HepG2 (cell line): ENCODE measurements around the gene TUT4. TPM values are rescaled to one million over a fixed set of nuclear protein-coding genes. Genes with fewer than 3 reads are reported as not detected.

Experiments used
- ATF7 ChIP-seq, 2 experiments: fragments of 450-650 bp in 1 of 2; sonication (generic) in 1 of 2; formaldehyde crosslinking in 1 of 2; IDR thresholded peaks; 2 replicates each; pipeline versions ENCODE4 v1.4.0 to v1.6.1; 2016 to 2020; ENCODE audit warnings: antibody characterized with exemption in 1 of 2, mild to moderate bottlenecking in 1 of 2, missing genetic modification reagents in 1 of 2
- CBX2 ChIP-seq, 2 experiments: fragments of 200-600 bp in 1 of 2; sonication (generic); formaldehyde crosslinking in 1 of 2; IDR thresholded peaks; 2 replicates each; pipeline versions ENCODE4 v1.7.0 to v1.8.1; 2018 to 2022; ENCODE audit warnings: low read depth in 2 of 2, low read length in 1 of 2, mild to moderate bottlenecking in 1 of 2, missing genetic modification reagents in 1 of 2
- GFI1 ChIP-seq: sonication (generic); formaldehyde crosslinking; IDR thresholded peaks from 2 replicates; pipeline ENCODE4 v1.5.0; 2020; ENCODE audit warnings: missing genetic modification reagents, mild to moderate bottlenecking, borderline replicate concordance
- HOXA5 ChIP-seq: sonication (generic); formaldehyde crosslinking; IDR thresholded peaks from 2 replicates; pipeline ENCODE4 v1.4.0; 2020; ENCODE audit warnings: missing genetic modification reagents
- MEIS1 ChIP-seq: sonication (generic); formaldehyde crosslinking; IDR thresholded peaks from 2 replicates; pipeline ENCODE4 v1.9.0; 2021; ENCODE audit warnings: mild to moderate bottlenecking, missing genetic modification reagents, moderate library complexity, borderline replicate concordance
- PAWR ChIP-seq: sonication (generic); formaldehyde crosslinking; IDR thresholded peaks from 2 replicates; pipeline ENCODE4 v1.4.0; 2020; ENCODE audit warnings: missing genetic modification reagents, mild to moderate bottlenecking, borderline replicate concordance
- PBX2 ChIP-seq: IDR thresholded peaks from 2 replicates; pipeline ENCODE4 v1.6.1; 2016; ENCODE audit warnings: control low read depth
- RCOR2 ChIP-seq: IDR thresholded peaks from 2 replicates; pipeline ENCODE4 v1.6.1; 2016; ENCODE audit warnings: missing biosample characterization, missing genetic modification reagents
- SRSF4 ChIP-seq: fragments of 200-400 bp; formaldehyde crosslinking; IDR thresholded peaks from one replicate; pipeline ENCODE4 v1.6.1; 2018; ENCODE audit warnings: mild to moderate bottlenecking, low read depth, low read length, moderate library complexity; ENCODE audit not compliant: poor library complexity, severe bottlenecking
- ZMYM4 ChIP-seq: sonication (generic); formaldehyde crosslinking; IDR thresholded peaks from 2 replicates; pipeline ENCODE4 v1.8.1; 2023; ENCODE audit warnings: mild to moderate bottlenecking, missing genetic modification reagents
- ZNF12 ChIP-seq: sonication (generic); formaldehyde crosslinking; IDR thresholded peaks from 2 replicates; pipeline ENCODE4 v1.5.0; 2020; ENCODE audit warnings: missing genetic modification reagents
- ZNF333 ChIP-seq: sonication (generic); formaldehyde crosslinking; IDR thresholded peaks from 2 replicates; pipeline ENCODE4 v1.4.0; 2020; ENCODE audit warnings: mild to moderate bottlenecking, missing genetic modification reagents, borderline replicate concordance
- ZNF557 ChIP-seq: sonication (generic); formaldehyde crosslinking; IDR thresholded peaks from 2 replicates; pipeline ENCODE4 v1.4.0; 2020; ENCODE audit warnings: missing genetic modification reagents
- ZNF607 ChIP-seq: sonication (generic); formaldehyde crosslinking; IDR thresholded peaks from 2 replicates; pipeline ENCODE4 v1.5.1; 2020; ENCODE audit warnings: missing genetic modification reagents, mild to moderate bottlenecking, borderline replicate concordance
- ZNF782 ChIP-seq: sonication (generic); formaldehyde crosslinking; IDR thresholded peaks from 2 replicates; pipeline ENCODE4 v1.4.0; 2020; ENCODE audit warnings: missing genetic modification reagents, mild to moderate bottlenecking, borderline replicate concordance
- ZNF790 ChIP-seq: sonication (generic); formaldehyde crosslinking; IDR thresholded peaks from 2 replicates; pipeline ENCODE4 v1.8.0; 2022; ENCODE audit warnings: missing genetic modification reagents, mild to moderate bottlenecking, borderline replicate concordance
- polyA plus RNA-seq, 8 experiments: library from polyadenylated mRNA; depleted of rRNA in 3 of 8; stranded (reverse) in 7 of 8; unstranded in 1 of 8; fragments of >200 nt; fragmentation: Illumina TruSeq in 4 of 8; extraction: Trizol in 4 of 8; gene quantifications; 2 replicates each; pipeline versions ENCODE4 v1.2.1 to v1.2.3, GENCODE V29; 2011 to 2016; ENCODE audit warnings: low read depth in 4 of 8, missing spikeins in 1 of 8, mixed read lengths in 1 of 8; ENCODE audit not compliant: insufficient read depth in 1 of 8
- total RNA-seq, 5 experiments: library from RNA; depleted of rRNA; stranded (reverse); fragments of >200 nt; fragmentation: Illumina TruSeq; extraction: Trizol; gene quantifications; 2 replicates each; pipeline ENCODE4 v1.2.3, GENCODE V29; 2016; ENCODE audit warnings: low read depth in 1 of 5
- TF ChIP-seq, protein P1 (sequence below): IDR thresholded peaks from 2 replicates; pipeline ENCODE4 v1.6.1; 2016; ENCODE audit warnings: low read depth, missing genetic modification reagents, missing compliant biosample characterization
- TF ChIP-seq, protein P2 (sequence below): IDR thresholded peaks from 2 replicates; pipeline ENCODE4 v1.6.1; 2016; ENCODE audit warnings: missing compliant biosample characterization, missing genetic modification reagents, borderline replicate concordance

TUT4 gene
- total and polyA plus RNA-seq, 2 of the 13 experiments (the other 11 are each of a cell fraction or from before 2014, with no cell fraction given): 44.7 to 53.5 TPM

DNA sequence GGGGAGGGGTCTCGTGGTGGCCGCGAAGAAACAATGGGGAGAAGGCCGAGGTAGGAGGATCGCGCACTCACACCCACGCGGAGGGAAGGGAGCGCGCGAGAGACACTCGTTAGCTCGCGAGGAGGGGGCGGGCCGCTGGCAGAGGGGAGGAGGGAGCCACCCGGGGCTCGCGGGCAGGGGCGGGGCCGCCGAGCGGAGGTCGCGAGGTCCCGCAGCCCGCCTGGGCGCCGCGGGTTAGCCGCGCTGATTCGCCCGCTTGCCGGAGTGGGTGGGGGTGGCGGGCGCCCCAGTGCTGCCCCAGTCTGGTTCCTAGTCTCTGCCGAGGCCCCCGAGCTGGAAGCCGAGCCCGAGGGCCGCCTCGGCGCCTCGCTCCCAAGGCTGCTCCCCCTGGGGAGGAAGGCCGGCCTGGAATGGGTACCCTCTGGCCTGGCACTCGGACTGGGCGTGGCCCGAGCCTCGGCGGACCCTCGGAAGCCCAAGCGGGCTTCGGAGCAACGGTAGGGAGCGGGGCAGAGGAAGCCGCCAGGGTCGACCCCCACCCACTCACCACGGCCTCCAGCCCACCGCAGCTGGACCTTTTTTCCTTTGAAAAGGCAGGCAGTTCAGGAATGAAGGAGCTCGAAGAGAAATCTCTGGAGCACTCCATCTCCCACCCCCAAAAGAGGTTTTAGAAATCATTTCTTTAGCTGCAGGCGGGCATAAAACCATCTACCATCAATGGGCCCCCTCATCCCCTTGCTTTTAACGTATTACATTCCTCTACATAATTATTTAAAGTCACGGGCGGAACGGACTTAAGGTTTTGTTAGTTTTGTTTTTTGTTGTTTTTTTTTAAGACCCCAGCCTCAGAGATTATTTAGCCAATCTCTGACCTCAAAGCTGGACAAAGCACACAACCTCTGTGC lies 722 bp upstream of the TUT4 start (continued):
- TF ChIP-seq CBX2 (IDR thresholded peaks at IDR 0.05; ENCODE audit: low read depth, low read length) (no peak), CBX2 (CRISPR knock-in tag; IDR thresholded peaks at IDR 0.05; ENCODE audit: low read depth) (no peak), PAWR (CRISPR knock-in tag) (no peak), ZNF557 (CRISPR knock-in tag) (no peak), ZNF790 (CRISPR knock-in tag) (no peak), GFI1 (no peak), SRSF4 (no peak), ZNF607 (CRISPR knock-in tag) (no peak), ZNF333 (CRISPR knock-in tag) (no peak), ZNF782 (0 out of 2 replicates have a peak, but pooled peaks have one; percentile 54), PBX2 (CRISPR knock-in tag) (no peak), ZNF12 (CRISPR knock-in tag) (0 out of 2 replicates have a peak, but pooled peaks have one; percentile 28), RCOR2 (CRISPR knock-in tag) (no peak), ZMYM4 (CRISPR knock-in tag) (no peak), MEIS1 (no peak), HOXA5 (CRISPR knock-in tag) (0 out of 2 replicates have a peak, but pooled peaks have one; percentile 70), ATF7 (IDR thresholded peaks at IDR 0.05) (no peak), ATF7 (CRISPR knock-in tag; IDR thresholded peaks at IDR 0.05) (no peak)
- TF ChIP-seq, protein P1, sequence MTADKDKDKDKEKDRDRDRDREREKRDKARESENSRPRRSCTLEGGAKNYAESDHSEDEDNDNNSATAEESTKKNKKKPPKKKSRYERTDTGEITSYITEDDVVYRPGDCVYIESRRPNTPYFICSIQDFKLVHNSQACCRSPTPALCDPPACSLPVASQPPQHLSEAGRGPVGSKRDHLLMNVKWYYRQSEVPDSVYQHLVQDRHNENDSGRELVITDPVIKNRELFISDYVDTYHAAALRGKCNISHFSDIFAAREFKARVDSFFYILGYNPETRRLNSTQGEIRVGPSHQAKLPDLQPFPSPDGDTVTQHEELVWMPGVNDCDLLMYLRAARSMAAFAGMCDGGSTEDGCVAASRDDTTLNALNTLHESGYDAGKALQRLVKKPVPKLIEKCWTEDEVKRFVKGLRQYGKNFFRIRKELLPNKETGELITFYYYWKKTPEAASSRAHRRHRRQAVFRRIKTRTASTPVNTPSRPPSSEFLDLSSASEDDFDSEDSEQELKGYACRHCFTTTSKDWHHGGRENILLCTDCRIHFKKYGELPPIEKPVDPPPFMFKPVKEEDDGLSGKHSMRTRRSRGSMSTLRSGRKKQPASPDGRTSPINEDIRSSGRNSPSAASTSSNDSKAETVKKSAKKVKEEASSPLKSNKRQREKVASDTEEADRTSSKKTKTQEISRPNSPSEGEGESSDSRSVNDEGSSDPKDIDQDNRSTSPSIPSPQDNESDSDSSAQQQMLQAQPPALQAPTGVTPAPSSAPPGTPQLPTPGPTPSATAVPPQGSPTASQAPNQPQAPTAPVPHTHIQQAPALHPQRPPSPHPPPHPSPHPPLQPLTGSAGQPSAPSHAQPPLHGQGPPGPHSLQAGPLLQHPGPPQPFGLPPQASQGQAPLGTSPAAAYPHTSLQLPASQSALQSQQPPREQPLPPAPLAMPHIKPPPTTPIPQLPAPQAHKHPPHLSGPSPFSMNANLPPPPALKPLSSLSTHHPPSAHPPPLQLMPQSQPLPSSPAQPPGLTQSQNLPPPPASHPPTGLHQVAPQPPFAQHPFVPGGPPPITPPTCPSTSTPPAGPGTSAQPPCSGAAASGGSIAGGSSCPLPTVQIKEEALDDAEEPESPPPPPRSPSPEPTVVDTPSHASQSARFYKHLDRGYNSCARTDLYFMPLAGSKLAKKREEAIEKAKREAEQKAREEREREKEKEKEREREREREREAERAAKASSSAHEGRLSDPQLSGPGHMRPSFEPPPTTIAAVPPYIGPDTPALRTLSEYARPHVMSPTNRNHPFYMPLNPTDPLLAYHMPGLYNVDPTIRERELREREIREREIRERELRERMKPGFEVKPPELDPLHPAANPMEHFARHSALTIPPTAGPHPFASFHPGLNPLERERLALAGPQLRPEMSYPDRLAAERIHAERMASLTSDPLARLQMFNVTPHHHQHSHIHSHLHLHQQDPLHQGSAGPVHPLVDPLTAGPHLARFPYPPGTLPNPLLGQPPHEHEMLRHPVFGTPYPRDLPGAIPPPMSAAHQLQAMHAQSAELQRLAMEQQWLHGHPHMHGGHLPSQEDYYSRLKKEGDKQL (CRISPR knock-in tag): no peak
- TF ChIP-seq, protein P2, sequence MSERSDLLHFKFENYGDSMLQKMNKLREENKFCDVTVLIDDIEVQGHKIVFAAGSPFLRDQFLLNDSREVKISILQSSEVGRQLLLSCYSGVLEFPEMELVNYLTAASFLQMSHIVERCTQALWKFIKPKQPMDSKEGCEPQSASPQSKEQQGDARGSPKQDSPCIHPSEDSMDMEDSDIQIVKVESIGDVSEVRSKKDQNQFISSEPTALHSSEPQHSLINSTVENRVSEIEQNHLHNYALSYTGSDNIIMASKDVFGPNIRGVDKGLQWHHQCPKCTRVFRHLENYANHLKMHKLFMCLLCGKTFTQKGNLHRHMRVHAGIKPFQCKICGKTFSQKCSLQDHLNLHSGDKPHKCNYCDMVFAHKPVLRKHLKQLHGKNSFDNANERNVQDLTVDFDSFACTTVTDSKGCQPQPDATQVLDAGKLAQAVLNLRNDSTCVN (CRISPR knock-in tag): no peak
